Measurements from ENCODE around the gene GPR3. TPM values are rescaled to one million over a fixed set of nuclear protein-coding genes. Genes with fewer than 3 reads are reported as not detected.
A peak's percentile ranks its signal among the peaks of the same experiment; 100 is the strongest.

Gene GPR3
- total and polyA plus RNA-seq, 4 donors, result under 0.01 to 0.30 TPM; not detected in 2

DNA sequence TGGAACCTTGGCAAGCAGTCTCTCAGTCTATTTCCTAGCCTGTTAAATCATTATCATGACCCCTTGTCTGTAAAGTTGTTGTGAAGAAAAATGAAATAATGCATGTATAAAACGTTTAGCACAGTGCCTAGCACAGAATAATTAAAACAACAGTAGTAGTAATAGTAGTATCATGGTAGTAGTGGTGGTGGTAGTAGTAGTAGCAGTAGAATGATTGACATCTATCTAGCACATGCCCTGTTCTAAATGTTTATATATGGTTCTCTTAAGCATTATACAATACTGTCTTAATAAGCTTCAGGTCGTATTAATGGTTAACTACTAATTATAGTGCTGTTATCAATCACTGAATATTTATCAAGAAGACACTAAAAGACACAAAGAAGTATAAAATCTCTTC is 46.7 kb downstream of the GPR3 start:
- TF ChIP-seq FOXA2 (IDR thresholded peaks at IDR 0.05) (no peak), FOXA1 (IDR thresholded peaks at IDR 0.05) (no peak), HNF4G (IDR thresholded peaks at IDR 0.05) (no peak), RXRA (IDR thresholded peaks at IDR 0.05) (no peak)
- TF ChIP-seq, protein P1, sequence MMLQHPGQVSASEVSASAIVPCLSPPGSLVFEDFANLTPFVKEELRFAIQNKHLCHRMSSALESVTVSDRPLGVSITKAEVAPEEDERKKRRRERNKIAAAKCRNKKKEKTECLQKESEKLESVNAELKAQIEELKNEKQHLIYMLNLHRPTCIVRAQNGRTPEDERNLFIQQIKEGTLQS (IDR thresholded peaks at IDR 0.05), result no peak
- H3K9me3 ChIP-seq (ENCODE audit: control insufficient read depth in 4 of 4, low read length in 3 of 4), result no peaks in the 10 kb centered on the region
- peaks cover 0 to 11% (median 8%) of the 10 kb centered on the region in 4 donors for H3K4me1 ChIP-seq (ENCODE audit: control insufficient read depth in 4 of 4, insufficient read depth in 4 of 4, low read length in 3 of 4)
- DNase-seq (ENCODE audit: low spot score), result no peak
- WGBS, result 57% methylated on average over 2 of the region's 2 CpGs
- peaks cover 0 to 4% (median 0%) of the 10 kb centered on the region in 4 donors for H3K36me3 ChIP-seq (ENCODE audit: control insufficient read depth in 4 of 4, insufficient read depth in 3 of 4, low read depth in 1 of 4, low read length in 3 of 4)
- H3K27me3 ChIP-seq (ENCODE audit: control insufficient read depth in 4 of 4, insufficient read depth in 4 of 4, low read length in 3 of 4), result no peaks in the 10 kb centered on the region
- peak overlapping the region in 1 of 2 donors; percentile 14 for H3K9ac ChIP-seq (ENCODE audit: low read depth in 1 of 2, low read length in 2 of 2)
- H3K27ac ChIP-seq (ENCODE audit: low read depth in 1 of 2, low read length in 2 of 2), result no peak overlapping the region
- H3K4me3 ChIP-seq (ENCODE audit: low read depth in 1 of 3, low read length in 3 of 3), result no peak overlapping the region

DNA sequence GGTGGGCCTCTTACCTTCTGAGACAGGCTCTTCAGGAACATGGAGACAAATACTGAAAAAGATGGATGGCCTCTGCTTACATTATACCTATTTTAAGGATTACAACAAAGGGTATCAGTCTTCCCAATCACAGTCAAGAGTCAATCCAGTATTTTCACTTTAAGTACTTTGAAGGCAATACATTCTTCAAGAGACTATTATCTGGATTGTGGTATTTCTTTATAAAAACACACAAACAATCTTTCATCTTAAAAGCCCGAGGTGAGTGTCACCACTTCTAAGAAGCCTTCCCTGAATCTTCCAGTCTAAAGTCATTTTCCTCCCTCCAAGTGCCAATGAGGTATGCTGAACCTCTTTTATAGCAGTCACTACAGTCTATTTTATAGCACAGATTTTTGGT is 52.2 kb downstream of the GPR3 start:
- DNase-seq (ENCODE audit: low spot score), result no peak
- H3K36me3 ChIP-seq (ENCODE audit: control insufficient read depth in 4 of 4, insufficient read depth in 3 of 4, low read depth in 1 of 4, low read length in 3 of 4), result peaks cover 0 to 4% (median 0%) of the 10 kb centered on the region in 4 donors
- H3K9me3 ChIP-seq (ENCODE audit: control insufficient read depth in 4 of 4, low read length in 3 of 4), result no peaks in the 10 kb centered on the region
- 65% methylated on average over 1 of the region's 1 CpG for WGBS
- no peaks in the 10 kb centered on the region for H3K27me3 ChIP-seq (ENCODE audit: control insufficient read depth in 4 of 4, insufficient read depth in 4 of 4, low read length in 3 of 4)
- H3K9ac ChIP-seq (ENCODE audit: low read depth in 1 of 2, low read length in 2 of 2), result peak overlapping the region in 1 of 2 donors; percentile 22
- no peak overlapping the region for H3K4me3 ChIP-seq (ENCODE audit: low read depth in 1 of 3, low read length in 3 of 3)
- no peak overlapping the region for H3K27ac ChIP-seq (ENCODE audit: low read depth in 1 of 2, low read length in 2 of 2)
- TF ChIP-seq TAF1 (conservative IDR thresholded peaks at IDR 0.05), result no peak
- TF ChIP-seq, protein P1 (IDR thresholded peaks at IDR 0.05), result no peak
- no peak for TF ChIP-seq SP1 (IDR thresholded peaks at IDR 0.05)
- no peak for TF ChIP-seq YY1 (IDR thresholded peaks at IDR 0.05)
- no peak for TF ChIP-seq GABPA (IDR thresholded peaks at IDR 0.05 in 1 of 2, conservative IDR thresholded peaks at IDR 0.05 in 1 of 2)
- no peak for TF ChIP-seq RAD21 (IDR thresholded peaks at IDR 0.05)
- TF ChIP-seq, protein P2, sequence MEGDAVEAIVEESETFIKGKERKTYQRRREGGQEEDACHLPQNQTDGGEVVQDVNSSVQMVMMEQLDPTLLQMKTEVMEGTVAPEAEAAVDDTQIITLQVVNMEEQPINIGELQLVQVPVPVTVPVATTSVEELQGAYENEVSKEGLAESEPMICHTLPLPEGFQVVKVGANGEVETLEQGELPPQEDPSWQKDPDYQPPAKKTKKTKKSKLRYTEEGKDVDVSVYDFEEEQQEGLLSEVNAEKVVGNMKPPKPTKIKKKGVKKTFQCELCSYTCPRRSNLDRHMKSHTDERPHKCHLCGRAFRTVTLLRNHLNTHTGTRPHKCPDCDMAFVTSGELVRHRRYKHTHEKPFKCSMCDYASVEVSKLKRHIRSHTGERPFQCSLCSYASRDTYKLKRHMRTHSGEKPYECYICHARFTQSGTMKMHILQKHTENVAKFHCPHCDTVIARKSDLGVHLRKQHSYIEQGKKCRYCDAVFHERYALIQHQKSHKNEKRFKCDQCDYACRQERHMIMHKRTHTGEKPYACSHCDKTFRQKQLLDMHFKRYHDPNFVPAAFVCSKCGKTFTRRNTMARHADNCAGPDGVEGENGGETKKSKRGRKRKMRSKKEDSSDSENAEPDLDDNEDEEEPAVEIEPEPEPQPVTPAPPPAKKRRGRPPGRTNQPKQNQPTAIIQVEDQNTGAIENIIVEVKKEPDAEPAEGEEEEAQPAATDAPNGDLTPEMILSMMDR (IDR thresholded peaks at IDR 0.05; ENCODE audit: low read depth, low read length, missing input control), result no peak
- TF ChIP-seq NR2F2 (IDR thresholded peaks at IDR 0.05), result no peak
- TF ChIP-seq, protein P3, sequence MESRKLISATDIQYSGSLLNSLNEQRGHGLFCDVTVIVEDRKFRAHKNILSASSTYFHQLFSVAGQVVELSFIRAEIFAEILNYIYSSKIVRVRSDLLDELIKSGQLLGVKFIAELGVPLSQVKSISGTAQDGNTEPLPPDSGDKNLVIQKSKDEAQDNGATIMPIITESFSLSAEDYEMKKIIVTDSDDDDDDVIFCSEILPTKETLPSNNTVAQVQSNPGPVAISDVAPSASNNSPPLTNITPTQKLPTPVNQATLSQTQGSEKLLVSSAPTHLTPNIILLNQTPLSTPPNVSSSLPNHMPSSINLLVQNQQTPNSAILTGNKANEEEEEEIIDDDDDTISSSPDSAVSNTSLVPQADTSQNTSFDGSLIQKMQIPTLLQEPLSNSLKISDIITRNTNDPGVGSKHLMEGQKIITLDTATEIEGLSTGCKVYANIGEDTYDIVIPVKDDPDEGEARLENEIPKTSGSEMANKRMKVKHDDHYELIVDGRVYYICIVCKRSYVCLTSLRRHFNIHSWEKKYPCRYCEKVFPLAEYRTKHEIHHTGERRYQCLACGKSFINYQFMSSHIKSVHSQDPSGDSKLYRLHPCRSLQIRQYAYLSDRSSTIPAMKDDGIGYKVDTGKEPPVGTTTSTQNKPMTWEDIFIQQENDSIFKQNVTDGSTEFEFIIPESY (IDR thresholded peaks at IDR 0.05), result no peak
- TF ChIP-seq RXRA (IDR thresholded peaks at IDR 0.05), result no peak
- TF ChIP-seq JUND (IDR thresholded peaks at IDR 0.05), result no peak
- no peak for TF ChIP-seq HNF4G (IDR thresholded peaks at IDR 0.05)
- TF ChIP-seq EGR1 (IDR thresholded peaks at IDR 0.05; ENCODE audit: low read depth in 2 of 2), result no peak
- TF ChIP-seq FOXA1 (IDR thresholded peaks at IDR 0.05), result no peak
- TF ChIP-seq, protein P4, sequence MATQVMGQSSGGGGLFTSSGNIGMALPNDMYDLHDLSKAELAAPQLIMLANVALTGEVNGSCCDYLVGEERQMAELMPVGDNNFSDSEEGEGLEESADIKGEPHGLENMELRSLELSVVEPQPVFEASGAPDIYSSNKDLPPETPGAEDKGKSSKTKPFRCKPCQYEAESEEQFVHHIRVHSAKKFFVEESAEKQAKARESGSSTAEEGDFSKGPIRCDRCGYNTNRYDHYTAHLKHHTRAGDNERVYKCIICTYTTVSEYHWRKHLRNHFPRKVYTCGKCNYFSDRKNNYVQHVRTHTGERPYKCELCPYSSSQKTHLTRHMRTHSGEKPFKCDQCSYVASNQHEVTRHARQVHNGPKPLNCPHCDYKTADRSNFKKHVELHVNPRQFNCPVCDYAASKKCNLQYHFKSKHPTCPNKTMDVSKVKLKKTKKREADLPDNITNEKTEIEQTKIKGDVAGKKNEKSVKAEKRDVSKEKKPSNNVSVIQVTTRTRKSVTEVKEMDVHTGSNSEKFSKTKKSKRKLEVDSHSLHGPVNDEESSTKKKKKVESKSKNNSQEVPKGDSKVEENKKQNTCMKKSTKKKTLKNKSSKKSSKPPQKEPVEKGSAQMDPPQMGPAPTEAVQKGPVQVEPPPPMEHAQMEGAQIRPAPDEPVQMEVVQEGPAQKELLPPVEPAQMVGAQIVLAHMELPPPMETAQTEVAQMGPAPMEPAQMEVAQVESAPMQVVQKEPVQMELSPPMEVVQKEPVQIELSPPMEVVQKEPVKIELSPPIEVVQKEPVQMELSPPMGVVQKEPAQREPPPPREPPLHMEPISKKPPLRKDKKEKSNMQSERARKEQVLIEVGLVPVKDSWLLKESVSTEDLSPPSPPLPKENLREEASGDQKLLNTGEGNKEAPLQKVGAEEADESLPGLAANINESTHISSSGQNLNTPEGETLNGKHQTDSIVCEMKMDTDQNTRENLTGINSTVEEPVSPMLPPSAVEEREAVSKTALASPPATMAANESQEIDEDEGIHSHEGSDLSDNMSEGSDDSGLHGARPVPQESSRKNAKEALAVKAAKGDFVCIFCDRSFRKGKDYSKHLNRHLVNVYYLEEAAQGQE (IDR thresholded peaks at IDR 0.05), result no peak
- no peak for TF ChIP-seq HNF4A (conservative IDR thresholded peaks at IDR 0.05)
- peaks cover 0 to 2% (median under 1%) of the 10 kb centered on the region in 4 donors for H3K4me1 ChIP-seq (ENCODE audit: control insufficient read depth in 4 of 4, insufficient read depth in 4 of 4, low read length in 3 of 4)
